ENCODE results near the gene CASS4. TPM values are rescaled to one million over a fixed set of nuclear protein-coding genes. Genes with fewer than 3 reads are reported as not detected.

Gene CASS4
- polyA plus RNA-seq, 1 donor (not counting 4 experiments of a cell fraction or from before 2014, with no cell fraction given): 0.01 TPM

DNA sequence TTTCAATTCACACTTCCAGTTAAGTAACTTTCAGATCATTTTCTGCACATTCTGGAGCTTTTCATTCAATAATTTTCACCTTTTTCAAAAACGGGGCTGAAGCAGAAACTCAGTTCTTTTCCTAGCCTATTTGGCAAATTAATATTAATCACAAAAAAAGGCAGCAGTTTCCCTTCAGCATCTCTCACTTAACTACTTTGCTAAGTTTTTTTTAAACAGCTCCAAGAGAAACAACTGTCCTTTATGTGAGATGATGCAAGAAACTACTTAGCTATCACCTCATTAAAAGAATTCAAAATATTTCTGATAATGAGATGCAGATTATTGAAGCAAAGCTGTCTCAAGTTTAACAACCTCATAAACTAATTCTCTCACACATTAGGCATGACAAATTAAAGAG lies 11.8 kb downstream of the CASS4 start:
- no peak for FAIRE-seq

DNA sequence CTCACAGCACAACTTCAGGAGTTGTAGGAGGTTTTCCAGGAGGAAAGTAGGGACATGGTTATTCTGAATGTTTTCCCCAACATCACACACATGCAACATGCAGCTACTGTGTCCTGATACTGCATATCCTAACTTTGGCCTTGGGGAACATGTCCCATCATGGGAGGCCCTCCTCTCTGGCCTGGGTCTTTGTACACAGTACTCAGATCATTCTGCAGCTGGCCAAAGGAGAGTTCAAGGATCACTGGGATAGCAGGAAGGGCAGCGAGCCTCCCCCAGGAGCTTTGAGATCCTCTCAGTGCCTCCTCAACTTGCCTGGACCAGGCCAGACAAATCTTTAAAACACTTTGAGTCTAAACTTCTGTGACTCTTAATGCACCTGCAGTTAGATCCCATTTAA lies 12.9 kb downstream of the CASS4 start:
- Histone ChIP-seq H3K9me1 (ENCODE audit: control insufficient read depth, extremely low read depth, insufficient read depth, low read length) (no peaks in the 10 kb centered on the region), H3K4me1 (ENCODE audit: control insufficient read depth, extremely low read depth, insufficient read depth, low read length) (peaks cover 12% of the 10 kb centered on the region), H3K9me3 (ENCODE audit: control insufficient read depth, low read depth, low read length) (no peaks in the 10 kb centered on the region), H3K9ac (ENCODE audit: control insufficient read depth, extremely low read depth, insufficient read depth, low read length) (no peak overlapping the region), H4K20me1 (ENCODE audit: control insufficient read depth, extremely low read depth, insufficient read depth, low read length) (no peaks in the 10 kb centered on the region), H3K79me2 (ENCODE audit: control insufficient read depth, insufficient read depth, low read length) (no peaks in the 10 kb centered on the region), H2AFZ (ENCODE audit: control insufficient read depth, low read length) (no peak overlapping the region), H3K27ac (ENCODE audit: control insufficient read depth, insufficient read depth, low read length) (no peak overlapping the region), H3K27me3 (ENCODE audit: control insufficient read depth, extremely low read depth, insufficient read depth, low read length) (no peaks in the 10 kb centered on the region), H3K4me2 (ENCODE audit: control insufficient read depth, extremely low read depth, insufficient read depth, low read depth, low read length) (no peak overlapping the region), H3K4me3 (ENCODE audit: control insufficient read depth in 2 of 3, extremely low read depth in 1 of 3, insufficient read depth in 2 of 3, low read depth in 1 of 3, low read length in 3 of 3) (no peak overlapping the region), H3K36me3 (ENCODE audit: control insufficient read depth in 2 of 2, extremely low read depth in 1 of 2, insufficient read depth in 2 of 2, low read length in 2 of 2) (no peaks in the 10 kb centered on the region)
- FAIRE-seq (no peak), DNase-seq (ENCODE audit: low read depth, low spot score) (no peak)
- dilution Hi-C loops (cut with MboI; ENCODE audit: extremely low pct_ligation_motif_present, low sequenced_read_pairs): no loop called here
- no peak for TF ChIP-seq EZH2 (IDR thresholded peaks at IDR 0.05; ENCODE audit: low read length)
- TF ChIP-seq, protein P1, sequence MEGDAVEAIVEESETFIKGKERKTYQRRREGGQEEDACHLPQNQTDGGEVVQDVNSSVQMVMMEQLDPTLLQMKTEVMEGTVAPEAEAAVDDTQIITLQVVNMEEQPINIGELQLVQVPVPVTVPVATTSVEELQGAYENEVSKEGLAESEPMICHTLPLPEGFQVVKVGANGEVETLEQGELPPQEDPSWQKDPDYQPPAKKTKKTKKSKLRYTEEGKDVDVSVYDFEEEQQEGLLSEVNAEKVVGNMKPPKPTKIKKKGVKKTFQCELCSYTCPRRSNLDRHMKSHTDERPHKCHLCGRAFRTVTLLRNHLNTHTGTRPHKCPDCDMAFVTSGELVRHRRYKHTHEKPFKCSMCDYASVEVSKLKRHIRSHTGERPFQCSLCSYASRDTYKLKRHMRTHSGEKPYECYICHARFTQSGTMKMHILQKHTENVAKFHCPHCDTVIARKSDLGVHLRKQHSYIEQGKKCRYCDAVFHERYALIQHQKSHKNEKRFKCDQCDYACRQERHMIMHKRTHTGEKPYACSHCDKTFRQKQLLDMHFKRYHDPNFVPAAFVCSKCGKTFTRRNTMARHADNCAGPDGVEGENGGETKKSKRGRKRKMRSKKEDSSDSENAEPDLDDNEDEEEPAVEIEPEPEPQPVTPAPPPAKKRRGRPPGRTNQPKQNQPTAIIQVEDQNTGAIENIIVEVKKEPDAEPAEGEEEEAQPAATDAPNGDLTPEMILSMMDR (optimal IDR thresholded peaks at IDR 0.05 in 1 of 3, IDR thresholded peaks at IDR 0.05 in 1 of 3, conservative IDR thresholded peaks at IDR 0.05 in 1 of 3; ENCODE audit: extremely low read depth in 1 of 3, insufficient read depth in 2 of 3, low read length in 3 of 3): no peak

More for the DNA sequence above, 11.8 kb downstream of the CASS4 start:
- no peak overlapping the region for H2AFZ ChIP-seq (ENCODE audit: control insufficient read depth, low read length)
- DNase-seq (ENCODE audit: low read depth, low spot score): no peak
- TF ChIP-seq EZH2 (IDR thresholded peaks at IDR 0.05; ENCODE audit: low read length): no peak
- TF ChIP-seq, protein P1 (optimal IDR thresholded peaks at IDR 0.05 in 1 of 3, IDR thresholded peaks at IDR 0.05 in 1 of 3, conservative IDR thresholded peaks at IDR 0.05 in 1 of 3; ENCODE audit: extremely low read depth in 1 of 3, insufficient read depth in 2 of 3, low read length in 3 of 3): no peak
- dilution Hi-C loops (cut with MboI; ENCODE audit: extremely low pct_ligation_motif_present, low sequenced_read_pairs): no loop called here
- no peak overlapping the region for H3K4me3 ChIP-seq (ENCODE audit: control insufficient read depth in 2 of 3, extremely low read depth in 1 of 3, insufficient read depth in 2 of 3, low read depth in 1 of 3, low read length in 3 of 3)
- H3K27me3 ChIP-seq (ENCODE audit: control insufficient read depth, extremely low read depth, insufficient read depth, low read length): no peaks in the 10 kb centered on the region
- no peaks in the 10 kb centered on the region for H3K36me3 ChIP-seq (ENCODE audit: control insufficient read depth in 2 of 2, extremely low read depth in 1 of 2, insufficient read depth in 2 of 2, low read length in 2 of 2)
- H3K4me2 ChIP-seq (ENCODE audit: control insufficient read depth, extremely low read depth, insufficient read depth, low read depth, low read length): no peak overlapping the region
- H3K4me1 ChIP-seq (ENCODE audit: control insufficient read depth, extremely low read depth, insufficient read depth, low read length): peaks cover 7% of the 10 kb centered on the region
- H3K9ac ChIP-seq (ENCODE audit: control insufficient read depth, extremely low read depth, insufficient read depth, low read length): no peak overlapping the region
- H3K27ac ChIP-seq (ENCODE audit: control insufficient read depth, insufficient read depth, low read length): no peak overlapping the region
- no peaks in the 10 kb centered on the region for H3K9me1 ChIP-seq (ENCODE audit: control insufficient read depth, extremely low read depth, insufficient read depth, low read length)
- no peaks in the 10 kb centered on the region for H3K79me2 ChIP-seq (ENCODE audit: control insufficient read depth, insufficient read depth, low read length)
- no peaks in the 10 kb centered on the region for H3K9me3 ChIP-seq (ENCODE audit: control insufficient read depth, low read depth, low read length)
- H4K20me1 ChIP-seq (ENCODE audit: control insufficient read depth, extremely low read depth, insufficient read depth, low read length): no peaks in the 10 kb centered on the region

Data from keratinocyte (primary cell).